A673 (cell line): Measurements from ENCODE around the gene ZC3H14. TPM values are rescaled to one million over a fixed set of nuclear protein-coding genes. Genes with fewer than 3 reads are reported as not detected.

Experiments used
- BruUV-seq: library from RNA; stranded (reverse); fragments of 400-500 nt; replicated peaks from 2 replicates; lab custom pipeline; 2021; lab: Mats Ljungman, UMichigan
- CTCF ChIA-PET: fragments of 300-600 bp; sonication (Branson Sonifier 250); formaldehyde crosslinking; loops from one replicate; lab custom pipeline; 2022; ENCODE audit warnings: antibody characterized with exemption; lab: Charles Lee
- POLR2A ChIA-PET: fragments of 300-600 bp; sonication (Branson Sonifier 250); formaldehyde crosslinking; loops from one replicate; lab custom pipeline; 2022; ENCODE audit warnings: antibody characterized with exemption; ENCODE audit not compliant: low non-redundant PET; lab: Charles Lee
- DNase-seq: peaks from one replicate; pipeline ENCODE4 v3.0.0-alpha.2; 2015; ENCODE audit warnings: low spot score
- H3K27ac ChIP-seq: fragments of 200-600 bp; sonication (generic); 2 replicates; pipeline ENCODE4 v1.5.1; 2016; ENCODE audit warnings: mixed run types, low read depth, mild to moderate bottlenecking, mixed read lengths, antibody characterized with exemption, low read length; ENCODE audit not compliant: poor library complexity, severe bottlenecking
- H3K27me3 ChIP-seq: fragments of 200-600 bp; sonication (generic); replicated peaks from 2 replicates; pipeline ENCODE4 v1.6.1; 2017; ENCODE audit warnings: mixed run types, low read depth, mild to moderate bottlenecking, mixed read lengths, antibody characterized with exemption, low read length; ENCODE audit not compliant: insufficient read depth, poor library complexity
- H3K36me3 ChIP-seq: fragments of 200-600 bp; sonication (generic); 2 replicates; pipeline ENCODE4 v1.6.1; 2016; ENCODE audit warnings: mixed run types, mild to moderate bottlenecking, mixed read lengths, antibody characterized with exemption, low read length; ENCODE audit not compliant: insufficient read depth, poor library complexity, severe bottlenecking
- H3K4me1 ChIP-seq: fragments of 200-600 bp; sonication (generic); 2 replicates; pipeline ENCODE4 v1.6.1; 2017; ENCODE audit warnings: mixed run types, mild to moderate bottlenecking, mixed read lengths, antibody characterized with exemption, low read length; ENCODE audit not compliant: insufficient read depth, poor library complexity, severe bottlenecking
- H3K4me3 ChIP-seq: fragments of 200-600 bp; sonication (generic); 2 replicates; pipeline ENCODE4 v1.5.1; 2016; ENCODE audit warnings: low read depth, mixed run types, mild to moderate bottlenecking, mixed read lengths, low read length; ENCODE audit not compliant: poor library complexity, severe bottlenecking
- H3K9me3 ChIP-seq: fragments of 200-600 bp; sonication (generic); 2 replicates; pipeline ENCODE4 v1.6.1; 2016; ENCODE audit warnings: mixed run types, low read depth, mild to moderate bottlenecking, mixed read lengths, antibody characterized with exemption, low read length; ENCODE audit not compliant: poor library complexity, severe bottlenecking
- EZH2 ChIP-seq: fragments of 200-600 bp; sonication (generic); IDR thresholded peaks from 2 replicates; pipeline ENCODE4 v1.6.1; 2017; ENCODE audit warnings: borderline replicate concordance, low read depth, mild to moderate bottlenecking, mixed read lengths, antibody characterized with exemption, low read length; ENCODE audit not compliant: poor library complexity, severe bottlenecking
- intact Hi-C: fragments of 100-400 bp; cut with micrococcal nuclease; formaldehyde crosslinking; loops from one replicate; pipeline ENCODE4 v1.10.0; 2022; ENCODE audit not compliant: unreplicated experiment
- total RNA-seq: library from RNA; stranded (reverse); gene quantifications from 2 replicates; pipeline ENCODE4 v1.2.3, GENCODE V29; 2021
- TF ChIP-seq, protein P1 (sequence below): fragments of 300-800, 200-600 bp; sonication (generic); conservative IDR thresholded peaks from 2 replicates; pipeline ENCODE4 v1.5.1; 2017; ENCODE audit warnings: low read depth, mild to moderate bottlenecking, antibody characterized with exemption, low read length, moderate library complexity, mixed read lengths

Gene ZC3H14
- total RNA-seq, 1 experiment from 2014 or later = 93.2 TPM

DNA sequence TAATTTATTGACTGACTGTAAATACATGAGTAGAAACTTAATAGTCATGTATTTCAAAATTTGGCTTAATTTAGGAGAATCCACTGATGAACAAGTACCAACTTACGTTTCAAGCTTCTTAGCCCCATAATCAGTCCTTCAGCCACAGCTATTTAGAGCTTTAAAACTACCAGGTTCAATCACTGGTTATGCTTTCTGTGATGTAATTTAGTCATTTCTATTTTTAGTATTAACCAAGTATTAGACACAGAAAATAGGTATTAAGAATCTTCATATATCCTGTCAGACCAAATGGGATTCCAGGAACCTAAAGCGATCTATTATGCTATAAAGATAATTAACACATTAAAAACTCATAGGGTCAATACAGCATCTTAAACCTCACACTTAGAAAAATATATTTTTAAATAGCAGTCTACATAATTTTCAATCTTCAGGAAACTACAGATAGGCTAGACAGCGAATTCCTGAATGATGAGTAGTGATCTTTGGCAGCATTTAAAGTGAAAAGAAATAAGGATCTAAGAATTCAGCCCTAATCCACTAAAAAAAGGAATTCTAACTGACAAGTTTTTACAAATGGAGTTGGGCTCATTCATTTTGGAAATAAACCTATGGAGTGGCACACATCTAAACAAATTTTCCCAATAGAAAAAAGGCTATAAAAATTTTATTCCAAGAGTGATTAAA, 51.5 kb downstream of the ZC3H14 start:
- Histone ChIP-seq H3K27me3 (no peaks in the 10 kb centered on the region), H3K4me3 (no peak overlapping the region), H3K9me3 (no peaks in the 10 kb centered on the region), H3K36me3 (peaks cover 44% of the 10 kb centered on the region), H3K4me1 (no peaks in the 10 kb centered on the region), H3K27ac (no peak overlapping the region)
- POLR2A ChIA-PET = no interaction called here
- DNase-seq = peak; percentile 14
- CTCF ChIA-PET = no interaction called here
- no peak for TF ChIP-seq EZH2
- TF ChIP-seq, protein P1, sequence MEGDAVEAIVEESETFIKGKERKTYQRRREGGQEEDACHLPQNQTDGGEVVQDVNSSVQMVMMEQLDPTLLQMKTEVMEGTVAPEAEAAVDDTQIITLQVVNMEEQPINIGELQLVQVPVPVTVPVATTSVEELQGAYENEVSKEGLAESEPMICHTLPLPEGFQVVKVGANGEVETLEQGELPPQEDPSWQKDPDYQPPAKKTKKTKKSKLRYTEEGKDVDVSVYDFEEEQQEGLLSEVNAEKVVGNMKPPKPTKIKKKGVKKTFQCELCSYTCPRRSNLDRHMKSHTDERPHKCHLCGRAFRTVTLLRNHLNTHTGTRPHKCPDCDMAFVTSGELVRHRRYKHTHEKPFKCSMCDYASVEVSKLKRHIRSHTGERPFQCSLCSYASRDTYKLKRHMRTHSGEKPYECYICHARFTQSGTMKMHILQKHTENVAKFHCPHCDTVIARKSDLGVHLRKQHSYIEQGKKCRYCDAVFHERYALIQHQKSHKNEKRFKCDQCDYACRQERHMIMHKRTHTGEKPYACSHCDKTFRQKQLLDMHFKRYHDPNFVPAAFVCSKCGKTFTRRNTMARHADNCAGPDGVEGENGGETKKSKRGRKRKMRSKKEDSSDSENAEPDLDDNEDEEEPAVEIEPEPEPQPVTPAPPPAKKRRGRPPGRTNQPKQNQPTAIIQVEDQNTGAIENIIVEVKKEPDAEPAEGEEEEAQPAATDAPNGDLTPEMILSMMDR = no peak
- intact Hi-C loops = loop anchor here (5.0 kb wide), 1 partner anchor 37 kb away; no protein-coding TSS in a partner anchor
- no TSS peak for BruUV-seq

DNA sequence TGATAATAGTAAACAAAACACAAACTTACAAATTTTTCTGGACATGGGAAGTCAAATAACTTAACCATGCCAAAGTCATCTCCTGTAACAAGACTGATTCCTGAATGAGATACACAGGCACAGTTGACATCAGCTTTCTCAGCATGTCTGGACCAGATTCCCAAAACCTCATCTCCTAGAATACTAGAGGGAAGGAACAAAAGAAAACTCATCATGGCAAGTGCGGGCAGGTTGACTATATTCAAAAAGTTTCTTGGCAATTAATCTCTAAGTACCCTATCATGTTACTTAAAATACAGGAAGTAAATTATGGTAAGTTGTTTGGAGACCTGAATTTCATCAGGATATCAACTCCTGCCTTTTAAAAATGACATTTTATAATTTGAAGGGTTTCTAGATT, 53.9 kb downstream of the ZC3H14 start:
- TF ChIP-seq EZH2 = no peak
- TF ChIP-seq, protein P1 = no peak
- POLR2A ChIA-PET = no interaction called here

DNA sequence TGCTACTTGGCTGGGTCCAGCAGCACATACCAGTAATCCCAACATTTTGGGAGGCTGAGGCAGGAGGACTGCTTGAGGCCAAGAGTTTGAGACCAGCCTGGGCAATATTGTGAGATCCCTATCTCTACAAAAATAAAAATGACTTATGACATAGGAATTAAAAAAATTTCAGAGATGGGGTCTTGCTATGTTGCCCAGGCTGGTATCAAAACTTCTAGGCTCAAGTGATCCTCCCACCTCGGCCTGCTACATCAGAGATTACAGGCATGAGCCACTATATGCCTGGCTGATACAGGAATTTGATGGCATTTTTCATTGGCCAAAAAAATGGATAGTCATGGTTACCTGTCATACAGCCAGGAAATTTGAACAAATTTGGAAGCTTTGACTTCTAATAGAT, 54.6 kb downstream of the ZC3H14 start:
- CTCF ChIA-PET = interaction anchor here (0.7 kb wide), 1 partner anchor 286 kb away, joined by 5 read pairs; no protein-coding TSS in a partner anchor
- Histone ChIP-seq H3K36me3 (peaks cover 13% of the 10 kb centered on the region), H3K27me3 (no peaks in the 10 kb centered on the region), H3K27ac (no peak overlapping the region), H3K9me3 (no peaks in the 10 kb centered on the region), H3K4me3 (no peak overlapping the region), H3K4me1 (no peaks in the 10 kb centered on the region)
- intact Hi-C loops = no loop called here
- TF ChIP-seq, protein P1 = no peak
- TF ChIP-seq EZH2 = no peak
- DNase-seq = no peak
- POLR2A ChIA-PET = no interaction called here
- no TSS peak for BruUV-seq

More for the DNA sequence above, 53.9 kb downstream of the ZC3H14 start:
- H3K36me3 ChIP-seq = peaks cover 21% of the 10 kb centered on the region
- DNase-seq = no peak
- H3K27ac ChIP-seq = no peak overlapping the region
- intact Hi-C loops = no loop called here
- CTCF ChIA-PET = interaction anchor here (0.7 kb wide), 1 partner anchor 285 kb away, joined by 5 read pairs; no protein-coding TSS in a partner anchor
- no peaks in the 10 kb centered on the region for H3K4me1 ChIP-seq
- H3K27me3 ChIP-seq = no peaks in the 10 kb centered on the region
- no peaks in the 10 kb centered on the region for H3K9me3 ChIP-seq
- BruUV-seq = no TSS peak
- H3K4me3 ChIP-seq = no peak overlapping the region
